Aorta (tissue), 5 donors: ENCODE results near the gene CYP4F8. TPM values are rescaled to one million over a fixed set of nuclear protein-coding genes. Genes with fewer than 3 reads are reported as not detected.
A peak's percentile ranks its signal among the peaks of the same experiment; 100 is the strongest.
"Not testable (repeated sequence)": the region's sequence is repeated elsewhere in the genome, so short reads cannot be mapped to it uniquely, and the experiment has no call there.

ENCODE experiments used
- ATAC-seq: fragments of 200-7000 bp; cut with Tn5 transposase; one replicate; pipeline ENCODE4 v1.9.1; 2022; ENCODE audit warnings: moderate library complexity; ENCODE audit not compliant: low FRiP score
- DNase-seq, 2 donors: peaks; one replicate each; pipeline ENCODE4 v3.0.0-alpha.2; 2020
- H3K27ac ChIP-seq, 2 donors: one replicate each; pipeline ENCODE4 v1.5.1; 2013; ENCODE audit warnings: low read length in 2 of 2, mild to moderate bottlenecking in 2 of 2, moderate library complexity in 2 of 2, control low read depth in 1 of 2, inconsistent platforms in 1 of 2, low read depth in 1 of 2
- H3K27me3 ChIP-seq, 2 donors: one replicate each; pipeline ENCODE4 v1.6.1; 2013; ENCODE audit warnings: control low read depth in 1 of 2, low read length in 1 of 2, mild to moderate bottlenecking in 1 of 2, moderate library complexity in 1 of 2; ENCODE audit not compliant: insufficient read depth in 2 of 2, control insufficient read depth in 1 of 2
- H3K36me3 ChIP-seq, 2 donors: one replicate each; pipeline ENCODE4 v1.6.1; 2013; ENCODE audit warnings: control low read depth in 1 of 2, low read length in 1 of 2, mild to moderate bottlenecking in 1 of 2; ENCODE audit not compliant: insufficient read depth in 2 of 2, control insufficient read depth in 1 of 2
- H3K4me1 ChIP-seq, 2 donors: one replicate each; pipeline ENCODE4 v1.6.1; 2013; ENCODE audit warnings: low read length in 2 of 2, control low read depth in 1 of 2, mild to moderate bottlenecking in 1 of 2, moderate library complexity in 1 of 2; ENCODE audit not compliant: insufficient read depth in 2 of 2, control insufficient read depth in 1 of 2
- H3K4me3 ChIP-seq, 2 donors: one replicate each; pipeline ENCODE4 v1.5.1; 2013; ENCODE audit warnings: low read length in 2 of 2, control low read depth in 1 of 2, mild to moderate bottlenecking in 1 of 2
- H3K9me3 ChIP-seq: one replicate; pipeline ENCODE4 v1.6.1; 2013; ENCODE audit warnings: mild to moderate bottlenecking, low read length; ENCODE audit not compliant: control insufficient read depth
- WGBS, 2 donors: extraction: QIAGEN DNeasy Blood & Tissue Kit; methylation state at CpG; one replicate each; pipeline ENCODE4 v1.1.7; 2013; 5-methylcytosine and 5-hydroxymethylcytosine counted together
- intact Hi-C, 2 donors: fragments of 100-400 bp; cut with DNase I; formaldehyde crosslinking; loops; one replicate each; pipeline versions ENCODE4 v1.14.2 to v1.15.0; 2022
- polyA plus RNA-seq, 2 donors: library from polyadenylated mRNA; stranded (reverse); fragments of 200-250 nt; gene quantifications; one replicate each; pipeline ENCODE4 v1.2.3, GENCODE V29; 2013
- total RNA-seq, 2 donors: library from RNA; stranded (reverse); fragmentation: NEBNext Ultra II Directional; extraction: Animal tissue kit (Norgen Biotek cat#: 25700); gene quantifications; one replicate each; pipeline ENCODE4 v1.2.1, GENCODE V29; 2021
- donor health status: healthy with polysubstance abuse.
- donor health status: Bipolar disorder and iron deficiency.
- donor health status: DM: no; HTN: no; CAD: no.
- donor health status: DM: no; HTN: no; CAD: no.
- donor health status: DM: yes; HTN: yes; CAD: no.

Gene CYP4F8
- total and polyA plus RNA-seq, 4 donors: not detected

- intact Hi-C loops: no loop called here
- DNase-seq: no peak
- Histone ChIP-seq H3K27ac (no peak overlapping the region), H3K4me1 (no peaks in the 10 kb centered on the region), H3K36me3 (no peaks in the 10 kb centered on the region), H3K9me3 (peaks cover 3% of the 10 kb centered on the region), H3K27me3 (peaks cover 0 to 2% of the 10 kb centered on the region in 2 donors), H3K4me3 (no peak overlapping the region)
- WGBS, 2 donors: 57 to 61% methylated on average over 3 of the region's 3 CpGs
- no peak for ATAC-seq
Measured at GRCh38 chr19:15644816-15645215, 29.8 kb downstream of the CYP4F8 start.

- Histone ChIP-seq H3K27ac (no peak overlapping the region), H3K27me3 (peaks cover 0 to 2% of the 10 kb centered on the region in 2 donors), H3K9me3 (peaks cover 5% of the 10 kb centered on the region), H3K36me3 (no peaks in the 10 kb centered on the region), H3K4me1 (no peaks in the 10 kb centered on the region), H3K4me3 (no peak overlapping the region)
- 55 to 72% methylated on average over 2 of the region's 2 CpGs for WGBS, 2 donors
- intact Hi-C loops: no loop called here
- ATAC-seq: no peak
- DNase-seq: no peak
Measured at GRCh38 chr19:15649526-15649925, 34.5 kb downstream of the CYP4F8 start.

GRCh38 chr19:15650123-15650522 is 35.1 kb downstream of the CYP4F8 start:
- H3K4me3 ChIP-seq, H3K27me3 ChIP-seq, H3K36me3 ChIP-seq, DNase-seq, ATAC-seq, H3K9me3 ChIP-seq, intact Hi-C loops, H3K4me1 ChIP-seq, H3K27ac ChIP-seq: not testable (repeated sequence)

- ATAC-seq: no peak
- WGBS, 2 donors: 66 to 82% methylated on average over 3 of the region's 3 CpGs
- peaks cover 1% of the 10 kb centered on the region for H3K9me3 ChIP-seq
- no peak overlapping the region for H3K4me3 ChIP-seq
- H3K27me3 ChIP-seq: no peaks in the 10 kb centered on the region
- H3K4me1 ChIP-seq: no peaks in the 10 kb centered on the region
- no peak overlapping the region for H3K27ac ChIP-seq
- DNase-seq: no peak
- H3K36me3 ChIP-seq: no peaks in the 10 kb centered on the region
- intact Hi-C loops: no loop called here
Measured at GRCh38 chr19:15651791-15652190, 36.8 kb downstream of the CYP4F8 start.

- peaks cover 1% of the 10 kb centered on the region for H3K9me3 ChIP-seq
- ATAC-seq (no peak), DNase-seq (no peak)
- H3K4me1 ChIP-seq: no peaks in the 10 kb centered on the region
- no peak overlapping the region for H3K27ac ChIP-seq
- H3K36me3 ChIP-seq: no peaks in the 10 kb centered on the region
- WGBS, 2 donors: 66 to 75% methylated on average over 8 of the region's 8 CpGs
- H3K4me3 ChIP-seq: no peak overlapping the region
- intact Hi-C loops: no loop called here
- no peaks in the 10 kb centered on the region for H3K27me3 ChIP-seq
Measured at GRCh38 chr19:15652559-15653278, 37.7 kb downstream of the CYP4F8 start.

- Histone ChIP-seq H3K36me3 (no peaks in the 10 kb centered on the region), H3K27ac (no peak overlapping the region), H3K27me3 (no peaks in the 10 kb centered on the region), H3K9me3 (peaks cover 1% of the 10 kb centered on the region), H3K4me1 (no peaks in the 10 kb centered on the region), H3K4me3 (no peak overlapping the region)
- no peak for ATAC-seq
- intact Hi-C loops: no loop called here
- DNase-seq: no peak
Measured at GRCh38 chr19:15656467-15656866, 41.4 kb downstream of the CYP4F8 start.

GRCh38 chr19:15663247-15663646 is 48.2 kb downstream of the CYP4F8 start:
- Histone ChIP-seq H3K27me3 (no peaks in the 10 kb centered on the region), H3K36me3 (no peaks in the 10 kb centered on the region), H3K27ac (no peak overlapping the region), H3K4me3 (no peak overlapping the region), H3K4me1 (no peaks in the 10 kb centered on the region), H3K9me3 (peaks cover 4% of the 10 kb centered on the region)
- WGBS, 2 donors: 71 to 75% methylated on average over 4 of the region's 4 CpGs
- ATAC-seq (no peak), DNase-seq (no peak)
- intact Hi-C loops: no loop called here

- H3K27me3 ChIP-seq: no peaks in the 10 kb centered on the region
- H3K36me3 ChIP-seq: no peaks in the 10 kb centered on the region
- 20 to 35% methylated on average over 1 of the region's 1 CpG for WGBS, 2 donors
- intact Hi-C loops: no loop called here
- H3K4me3 ChIP-seq: no peak overlapping the region
- ATAC-seq (no peak), DNase-seq (no peak)
- H3K4me1 ChIP-seq: no peaks in the 10 kb centered on the region
- H3K9me3 ChIP-seq: peaks cover 4% of the 10 kb centered on the region
- H3K27ac ChIP-seq: no peak overlapping the region
Measured at GRCh38 chr19:15666186-15666585, 51.2 kb downstream of the CYP4F8 start.

- no peaks in the 10 kb centered on the region for H3K36me3 ChIP-seq
- intact Hi-C loops: no loop called here
- H3K4me1 ChIP-seq: no peaks in the 10 kb centered on the region
- H3K27me3 ChIP-seq: no peaks in the 10 kb centered on the region
- H3K4me3 ChIP-seq: no peak overlapping the region
- 41 to 47% methylated on average over 4 of the region's 4 CpGs for WGBS, 2 donors
- ATAC-seq (no peak), DNase-seq (peak in 1 of 2 donors; percentile 67)
- H3K9me3 ChIP-seq: peaks cover 4% of the 10 kb centered on the region
- no peak overlapping the region for H3K27ac ChIP-seq
Measured at GRCh38 chr19:15666883-15667282, 51.9 kb downstream of the CYP4F8 start.
